ENCODE results near the gene MICALL2. TPM values are rescaled to one million over a fixed set of nuclear protein-coding genes. Genes with fewer than 3 reads are reported as not detected.

The MICALL2 gene
- total RNA-seq, 6 donors from 2014 or later, result 17.8 to 67.1 (median 42.4) TPM

- Histone ChIP-seq H3K36me3 (peaks cover 17 to 83% (median 74%) of the 10 kb centered on the region in 4 donors), H3K27me3 (no peaks in the 10 kb centered on the region), H3K27ac (no peak overlapping the region), H3K9me3 (no peaks in the 10 kb centered on the region), H3K4me1 (peaks cover 12 to 26% (median 15%) of the 10 kb centered on the region in 4 donors), H3K4me3 (no peak overlapping the region)
- WGBS, 2 donors, result 92 to 94% methylated on average over 14 to 25 of the region's 33 CpGs
- TF ChIP-seq POLR2A (IDR thresholded peaks at IDR 0.05) (no peak), POLR2AphosphoS5 (IDR thresholded peaks at IDR 0.05) (no peak), EP300 (IDR thresholded peaks at IDR 0.05) (no peak), CTCF (IDR thresholded peaks at IDR 0.05) (no peak)
- DNase-seq (peak in 1 of 2 donors; percentile 77), ATAC-seq (ENCODE audit: low FRiP score in 2 of 2) (no peak)
Measured at GRCh38 chr7:1499367-1500029, 40.2 kb upstream of the MICALL2 start.

- Histone ChIP-seq H3K27me3 (no peaks in the 10 kb centered on the region), H3K9me3 (no peaks in the 10 kb centered on the region), H3K4me1 (peaks cover 12 to 22% (median 14%) of the 10 kb centered on the region in 4 donors), H3K4me3 (no peak overlapping the region), H3K27ac (no peak overlapping the region), H3K36me3 (peaks cover 20 to 92% (median 81%) of the 10 kb centered on the region in 4 donors)
- DNase-seq (peak in 1 of 2 donors; percentile 72), ATAC-seq (ENCODE audit: low FRiP score in 2 of 2) (no peak)
- no peak for TF ChIP-seq EP300 (IDR thresholded peaks at IDR 0.05)
- TF ChIP-seq CTCF (IDR thresholded peaks at IDR 0.05), result no peak
- TF ChIP-seq POLR2A (IDR thresholded peaks at IDR 0.05), result no peak
- TF ChIP-seq POLR2AphosphoS5 (IDR thresholded peaks at IDR 0.05), result no peak
- WGBS, 2 donors, result 95 to 96% methylated on average over 23 to 51 of the region's 62 CpGs
Measured at GRCh38 chr7:1498370-1499305, 39.4 kb upstream of the MICALL2 start.

GRCh38 chr7:1497293-1497927 lies 38.1 kb upstream of the MICALL2 start:
- no peaks in the 10 kb centered on the region for H3K27me3 ChIP-seq
- peaks cover under 1 to 10% (median 3%) of the 10 kb centered on the region in 4 donors for H3K4me1 ChIP-seq
- no peaks in the 10 kb centered on the region for H3K9me3 ChIP-seq
- DNase-seq, result peak in 1 of 2 donors; percentile 78
- no peak for ATAC-seq (ENCODE audit: low FRiP score in 2 of 2)
- H3K4me3 ChIP-seq, result no peak overlapping the region
- peaks cover 26 to 100% (median 88%) of the 10 kb centered on the region in 4 donors for H3K36me3 ChIP-seq
- no peak overlapping the region for H3K27ac ChIP-seq
- TF ChIP-seq POLR2AphosphoS5 (IDR thresholded peaks at IDR 0.05), result no peak
- no peak for TF ChIP-seq EP300 (IDR thresholded peaks at IDR 0.05)
- no peak for TF ChIP-seq CTCF (IDR thresholded peaks at IDR 0.05)
- TF ChIP-seq POLR2A (IDR thresholded peaks at IDR 0.05), result no peak
- WGBS, 2 donors, result 91 to 93% methylated on average over 8 to 37 of the region's 37 CpGs

- Histone ChIP-seq H3K9me3 (no peaks in the 10 kb centered on the region), H3K27ac (no peak overlapping the region), H3K36me3 (peaks cover 26 to 100% (median 90%) of the 10 kb centered on the region in 4 donors), H3K4me1 (peaks cover 0 to 3% (median 0%) of the 10 kb centered on the region in 4 donors), H3K4me3 (no peak overlapping the region), H3K27me3 (no peaks in the 10 kb centered on the region)
- TF ChIP-seq POLR2A (IDR thresholded peaks at IDR 0.05), result no peak
- no peak for TF ChIP-seq CTCF (IDR thresholded peaks at IDR 0.05)
- no peak for TF ChIP-seq EP300 (IDR thresholded peaks at IDR 0.05)
- no peak for TF ChIP-seq POLR2AphosphoS5 (IDR thresholded peaks at IDR 0.05)
- peak in 1 of 2 donors; percentile 77 for DNase-seq
- ATAC-seq (ENCODE audit: low FRiP score in 2 of 2), result no peak
- WGBS, 2 donors, result 90 to 96% methylated on average over 22 to 26 of the region's 33 CpGs
Measured at GRCh38 chr7:1496531-1497292, 37.4 kb upstream of the MICALL2 start.

Measured in upper lobe of left lung (tissue), 6 donors.